Endothelial cell of umbilical vein (primary cell): ENCODE measurements around the gene ASB7. TPM values are rescaled to one million over a fixed set of nuclear protein-coding genes. Genes with fewer than 3 reads are reported as not detected.

Experiments
- BruUV-seq: library from RNA; stranded (reverse); fragments of 400-500 nt; replicated peaks from 2 replicates; lab custom pipeline; 2021; lab: Mats Ljungman, UMichigan
- CTCF ChIA-PET: fragments of 300-600, 350-600 bp; sonication (Branson Sonifier 250); formaldehyde crosslinking; loops from one replicate; lab custom pipeline; 2021; ENCODE audit warnings: antibody characterized with exemption, inconsistent platforms; lab: Charles Lee
- POLR2A ChIA-PET: fragments of 300-600, 350-600 bp; sonication (Branson Sonifier 250); formaldehyde crosslinking; loops from one replicate; lab custom pipeline; 2021; ENCODE audit warnings: antibody characterized with exemption, inconsistent platforms; lab: Charles Lee
- DNase-seq: peaks from one replicate; pipeline ENCODE4 v3.0.0-alpha.2; 2011; ENCODE audit warnings: low read depth, low spot score
- FAIRE-seq: peaks from 2 replicates; lab custom pipeline; 2011; peaks lifted over from hg19 to GRCh38; lab: Jason Lieb, UNC
- H2AFZ ChIP-seq: 2 replicates; pipeline ENCODE4 v1.6.0; 2012; ENCODE audit warnings: low read depth, low read length, control low read depth, inconsistent platforms
- H3K27ac ChIP-seq: 2 replicates; pipeline ENCODE4 v1.5.1; 2011; ENCODE audit warnings: low read depth, mild to moderate bottlenecking, control low read depth, low read length, moderate library complexity; ENCODE audit not compliant: insufficient read depth
- H3K27me3 ChIP-seq, 2 experiments: 2 replicates each; pipeline versions ENCODE4 v1.6.0 to v1.6.1; 2011; ENCODE audit warnings: low read length in 2 of 2, mixed read lengths in 1 of 2; ENCODE audit not compliant: control insufficient read depth in 2 of 2, insufficient read depth in 2 of 2
- H3K36me3 ChIP-seq, 2 experiments: 2 replicates in 1 of 2; 3 replicates in 1 of 2; pipeline ENCODE4 v1.5.1; 2011; ENCODE audit warnings: low read length in 2 of 2, mild to moderate bottlenecking in 1 of 2, moderate library complexity in 1 of 2; ENCODE audit not compliant: control insufficient read depth in 2 of 2, insufficient read depth in 2 of 2; ENCODE audit errors: extremely low read depth in 1 of 2
- H3K4me1 ChIP-seq: 3 replicates; pipeline ENCODE4 v1.5.1; 2011; ENCODE audit warnings: mild to moderate bottlenecking, low read length; ENCODE audit not compliant: control insufficient read depth, insufficient read depth; ENCODE audit errors: extremely low read depth
- H3K4me2 ChIP-seq: 2 replicates; pipeline ENCODE4 v1.6.1; 2011; ENCODE audit warnings: low read length, control low read depth, mixed read lengths; ENCODE audit not compliant: insufficient read depth
- H3K4me3 ChIP-seq, 3 experiments: fragments of 200-600 bp in 1 of 3; sonication (generic), shearing (Covaris generic) in 1 of 3; replicated peaks in 1 of 3; 2 replicates each; pipeline ENCODE4 v1.5.1; 2011 to 2016; ENCODE audit warnings: control low read depth in 3 of 3, low read length in 3 of 3, mild to moderate bottlenecking in 2 of 3, inconsistent platforms in 1 of 3, low read depth in 1 of 3, moderate library complexity in 1 of 3; ENCODE audit not compliant: insufficient read depth in 1 of 3
- H3K79me2 ChIP-seq: 2 replicates; pipeline ENCODE4 v1.6.0; 2012; ENCODE audit warnings: low read length, inconsistent platforms; ENCODE audit not compliant: control insufficient read depth, insufficient read depth
- H3K9ac ChIP-seq: replicated peaks from 2 replicates; pipeline ENCODE3; 2011; ENCODE audit warnings: low read length, control low read depth; ENCODE audit not compliant: insufficient read depth; ENCODE audit errors: extremely low read depth
- H3K9me1 ChIP-seq: replicated peaks from 3 replicates; pipeline ENCODE4 v1.6.0; 2011; ENCODE audit warnings: mild to moderate bottlenecking, low read length; ENCODE audit not compliant: control insufficient read depth, insufficient read depth; ENCODE audit errors: extremely low read depth
- H3K9me3 ChIP-seq: replicated peaks from 2 replicates; pipeline ENCODE4 v1.5.1; 2012; ENCODE audit warnings: low read length, inconsistent platforms; ENCODE audit not compliant: control insufficient read depth, insufficient read depth
- H4K20me1 ChIP-seq: replicated peaks from 2 replicates; pipeline ENCODE3; 2011; ENCODE audit warnings: mild to moderate bottlenecking, low read length; ENCODE audit not compliant: control insufficient read depth, insufficient read depth; ENCODE audit errors: extremely low read depth
- EZH2 ChIP-seq: IDR thresholded peaks from 2 replicates; pipeline ENCODE4 v1.6.1; 2012; ENCODE audit warnings: borderline replicate concordance, low read depth, mild to moderate bottlenecking, moderate library complexity, low read length, inconsistent platforms; ENCODE audit not compliant: severe bottlenecking
- FOS ChIP-seq: IDR thresholded peaks from 2 replicates; pipeline ENCODE4 v1.6.1; 2011; ENCODE audit warnings: mild to moderate bottlenecking, low read length, moderate library complexity, borderline replicate concordance; ENCODE audit not compliant: insufficient read depth
- GATA2 ChIP-seq: IDR thresholded peaks from 2 replicates; pipeline ENCODE4 v1.7.0; 2011; ENCODE audit warnings: low read depth, mild to moderate bottlenecking, moderate library complexity, mixed read lengths, low read length; ENCODE audit not compliant: insufficient read length, insufficient read depth
- JUN ChIP-seq: IDR thresholded peaks from 2 replicates; pipeline ENCODE4 v1.6.1; 2011; ENCODE audit warnings: borderline replicate concordance, low read depth; ENCODE audit not compliant: insufficient read length, insufficient read depth
- MYC ChIP-seq: IDR thresholded peaks from one replicate; pipeline ENCODE4 v1.6.1; 2011; ENCODE audit warnings: mild to moderate bottlenecking, low read depth, low read length
- POLR2A ChIP-seq: IDR thresholded peaks from 2 replicates; pipeline ENCODE4 v1.6.1; 2012; ENCODE audit warnings: low read depth, mild to moderate bottlenecking, control low read depth, low read length
- POLR2AphosphoS5 ChIP-seq: IDR thresholded peaks from 2 replicates; pipeline ENCODE4 v1.6.1; 2012; ENCODE audit warnings: low read depth, mild to moderate bottlenecking, control low read depth, low read length, moderate library complexity; ENCODE audit not compliant: insufficient read depth
- dilution Hi-C: fragments of 300-500 bp; cut with MboI; formaldehyde crosslinking; loops from one replicate; pipeline ENCODE4 v1.15.0; 2019; ENCODE audit warnings: low sequenced_read_pairs; ENCODE audit not compliant: extremely low pct_ligation_motif_present
- intact Hi-C: fragments of 100-400 bp; cut with micrococcal nuclease; formaldehyde crosslinking; loops from one replicate; pipeline ENCODE4 v1.10.0; 2022
- polyA plus RNA-seq, 4 experiments: library from polyadenylated mRNA; depleted of rRNA in 3 of 4; stranded (reverse) in 3 of 4; unstranded in 1 of 4; fragments of >200 nt; gene quantifications; 2 replicates each; pipeline versions ENCODE4 v1.2.1 to v1.2.3, GENCODE V29; 2011 to 2012; ENCODE audit warnings: missing spikeins in 1 of 4
- total RNA-seq: library from RNA; stranded (reverse); gene quantifications from 2 replicates; pipeline ENCODE4 v1.2.3, GENCODE V29; 2021
- TF ChIP-seq, protein P1 (sequence below): IDR thresholded peaks from 2 replicates; pipeline ENCODE4 v1.6.1; 2011; ENCODE audit not compliant: insufficient read depth, insufficient read length
- TF ChIP-seq, protein P2 (sequence below), 2 donors: IDR thresholded peaks; 1 replicate in 1 of 2; 2 replicates in 1 of 2; pipeline ENCODE4 v1.5.1; 2011; ENCODE audit warnings: low read length in 2 of 2, mild to moderate bottlenecking in 2 of 2, moderate library complexity in 2 of 2, control low read depth in 1 of 2, inconsistent platforms in 1 of 2, low read depth in 1 of 2; ENCODE audit not compliant: insufficient read depth in 1 of 2; ENCODE audit errors: extremely low read depth in 1 of 2

ASB7 gene
- total and polyA plus RNA-seq, 2 donors (not counting 3 experiments of a cell fraction or from before 2014, with no cell fraction given) = 6.8 to 13.3 TPM

- ChIA-PET CTCF (no interaction called here), POLR2A (no interaction called here)
- Histone ChIP-seq H4K20me1 (no peaks in the 10 kb centered on the region), H3K4me2 (no peak overlapping the region), H3K36me3 (no peaks in the 10 kb centered on the region), H3K9me3 (no peaks in the 10 kb centered on the region), H3K4me3 (no peak overlapping the region), H3K9ac (no peak overlapping the region), H2AFZ (no peak overlapping the region), H3K27ac (no peak overlapping the region), H3K9me1 (no peaks in the 10 kb centered on the region), H3K4me1 (no peaks in the 10 kb centered on the region), H3K79me2 (no peaks in the 10 kb centered on the region), H3K27me3 (no peaks in the 10 kb centered on the region)
- TF ChIP-seq GATA2 (no peak), POLR2AphosphoS5 (no peak), FOS (no peak), MYC (no peak), JUN (no peak), POLR2A (no peak), EZH2 (no peak)
- TF ChIP-seq, protein P1, sequence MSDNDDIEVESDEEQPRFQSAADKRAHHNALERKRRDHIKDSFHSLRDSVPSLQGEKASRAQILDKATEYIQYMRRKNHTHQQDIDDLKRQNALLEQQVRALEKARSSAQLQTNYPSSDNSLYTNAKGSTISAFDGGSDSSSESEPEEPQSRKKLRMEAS = no peak
- TF ChIP-seq, protein P2, sequence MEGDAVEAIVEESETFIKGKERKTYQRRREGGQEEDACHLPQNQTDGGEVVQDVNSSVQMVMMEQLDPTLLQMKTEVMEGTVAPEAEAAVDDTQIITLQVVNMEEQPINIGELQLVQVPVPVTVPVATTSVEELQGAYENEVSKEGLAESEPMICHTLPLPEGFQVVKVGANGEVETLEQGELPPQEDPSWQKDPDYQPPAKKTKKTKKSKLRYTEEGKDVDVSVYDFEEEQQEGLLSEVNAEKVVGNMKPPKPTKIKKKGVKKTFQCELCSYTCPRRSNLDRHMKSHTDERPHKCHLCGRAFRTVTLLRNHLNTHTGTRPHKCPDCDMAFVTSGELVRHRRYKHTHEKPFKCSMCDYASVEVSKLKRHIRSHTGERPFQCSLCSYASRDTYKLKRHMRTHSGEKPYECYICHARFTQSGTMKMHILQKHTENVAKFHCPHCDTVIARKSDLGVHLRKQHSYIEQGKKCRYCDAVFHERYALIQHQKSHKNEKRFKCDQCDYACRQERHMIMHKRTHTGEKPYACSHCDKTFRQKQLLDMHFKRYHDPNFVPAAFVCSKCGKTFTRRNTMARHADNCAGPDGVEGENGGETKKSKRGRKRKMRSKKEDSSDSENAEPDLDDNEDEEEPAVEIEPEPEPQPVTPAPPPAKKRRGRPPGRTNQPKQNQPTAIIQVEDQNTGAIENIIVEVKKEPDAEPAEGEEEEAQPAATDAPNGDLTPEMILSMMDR (IDR thresholded peaks at IDR 0.05; ENCODE audit: extremely low read depth in 1 of 2, insufficient read depth in 1 of 2, low read depth in 1 of 2, low read length in 2 of 2) = no peak
- DNase-seq = no peak
- no TSS peak for BruUV-seq
- intact Hi-C loops (no loop called here), dilution Hi-C loops (no loop called here)
- no peak for FAIRE-seq
Measured at GRCh38 chr15:100558771-100559254, 43.6 kb upstream of the ASB7 start.
